NCI-H2107 treated with DMSO at 0.1 percent for 48 hours (cell line): ENCODE data around the gene ACY1.
A peak's percentile ranks its signal among the peaks of the same experiment; 100 is the strongest.

Experiments used
- DNase-seq: peaks from one replicate; lab custom pipeline; 2025; ENCODE audit not compliant: unreplicated experiment; lab: John Stamatoyannopoulos, UW

The ACY1 gene

DNA sequence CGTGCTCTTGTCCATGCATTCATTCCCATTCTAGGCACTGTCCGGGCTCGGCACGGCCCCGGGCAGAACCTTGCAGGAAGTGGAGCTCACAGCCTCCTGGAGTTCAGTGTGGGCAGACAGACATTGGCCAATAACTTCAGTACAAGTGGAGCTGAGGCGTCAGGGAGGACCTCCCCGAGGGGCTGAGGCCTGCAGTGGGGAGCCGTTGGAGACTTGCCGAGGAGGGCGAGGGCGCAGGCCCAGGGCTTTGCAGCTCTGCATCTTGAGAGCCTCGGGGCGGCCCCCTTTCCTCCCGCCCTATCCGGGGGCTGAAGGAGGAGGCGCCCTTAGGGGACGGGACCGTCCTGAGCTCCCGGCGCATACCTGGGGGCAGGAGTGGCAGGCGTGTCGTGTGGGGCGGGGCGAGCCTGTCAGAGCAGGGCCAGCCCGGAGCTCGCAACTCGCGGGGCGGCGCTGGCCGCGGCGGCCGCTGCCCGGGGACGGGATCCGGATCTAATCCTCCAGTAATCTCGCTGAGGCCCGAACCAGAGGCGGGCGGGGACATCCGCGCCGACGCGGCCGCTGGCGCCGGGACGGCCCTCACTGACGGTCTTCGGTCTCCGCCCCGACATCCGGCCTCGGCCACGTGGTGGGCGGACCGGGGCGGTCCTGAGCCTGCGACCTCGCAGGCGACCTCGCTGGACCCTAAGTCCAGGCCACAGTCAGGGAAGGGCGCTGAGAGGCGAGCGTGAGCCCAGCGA lies at the start of gene ACY1:
ACY1 (plus strand) TSS at position 698 of the 740 bp plus-strand sequence. CDS start 530 bp downstream, outside the sequence.
- DNase-seq = no peak

DNA sequence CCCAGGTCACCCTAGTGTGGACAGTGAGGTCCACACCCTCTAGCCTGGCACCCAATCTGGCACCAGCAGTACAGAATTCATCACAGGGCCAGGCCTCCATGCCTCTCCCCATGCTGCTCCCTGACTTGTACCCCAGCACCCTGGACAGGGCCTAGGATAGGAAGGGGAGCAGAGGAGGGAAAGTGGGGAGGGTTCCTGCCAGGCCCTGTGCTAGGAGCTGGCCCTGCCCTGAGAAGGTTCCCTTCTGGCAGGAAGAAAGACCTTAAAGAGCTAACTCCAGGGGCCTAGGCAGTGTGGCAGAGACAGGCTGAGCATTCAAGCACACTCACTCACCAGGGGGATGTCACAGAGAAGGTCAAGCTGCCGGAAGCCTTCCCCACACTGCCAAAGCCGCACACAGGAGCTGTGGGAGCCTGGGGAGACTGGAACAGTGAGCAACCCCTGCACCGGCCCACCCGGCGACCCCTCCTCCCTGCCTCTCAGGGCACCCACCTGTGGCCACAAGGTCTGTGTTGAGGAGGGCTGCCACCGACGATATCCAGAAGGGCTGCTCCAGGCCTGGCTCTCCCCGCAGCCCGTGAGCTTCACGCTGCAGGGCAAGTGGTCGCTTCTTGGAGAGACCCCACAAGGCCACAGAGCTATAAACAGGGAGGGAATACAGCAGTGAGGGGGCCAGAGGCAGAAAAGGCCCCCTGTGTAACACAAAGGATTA lies 49.0 kb upstream of the ACY1 start:
- no peak for DNase-seq

GRCh38 chr3:51934991-51935885 lies 48.1 kb upstream of the ACY1 start:
- DNase-seq = no peak

GRCh38 chr3:51935886-51936755 lies 47.2 kb upstream of the ACY1 start:
- no peak for DNase-seq

DNA sequence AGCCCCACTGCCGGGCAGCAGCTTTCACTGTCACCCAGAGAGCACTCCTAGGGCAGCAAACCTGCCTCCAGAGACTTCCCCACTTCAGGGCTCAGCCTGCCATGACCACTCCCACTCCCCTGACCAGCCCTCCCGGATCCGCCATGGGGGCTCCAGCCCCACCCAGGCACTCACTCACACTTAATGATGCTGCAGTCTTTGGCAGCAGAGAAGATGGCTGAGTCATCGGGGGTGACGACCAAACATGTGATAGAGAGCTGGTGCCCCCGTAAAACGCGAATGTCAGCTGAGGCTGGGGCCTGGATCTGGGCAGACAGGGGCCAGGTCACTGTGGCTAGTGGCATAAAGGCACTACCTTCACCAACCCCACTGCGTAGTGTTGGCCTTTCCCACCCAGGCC lies 46.3 kb upstream of the ACY1 start:
- DNase-seq = no peak

- no peak for DNase-seq
Measured at GRCh38 chr3:51937611-51938450, 45.5 kb upstream of the ACY1 start.

DNA sequence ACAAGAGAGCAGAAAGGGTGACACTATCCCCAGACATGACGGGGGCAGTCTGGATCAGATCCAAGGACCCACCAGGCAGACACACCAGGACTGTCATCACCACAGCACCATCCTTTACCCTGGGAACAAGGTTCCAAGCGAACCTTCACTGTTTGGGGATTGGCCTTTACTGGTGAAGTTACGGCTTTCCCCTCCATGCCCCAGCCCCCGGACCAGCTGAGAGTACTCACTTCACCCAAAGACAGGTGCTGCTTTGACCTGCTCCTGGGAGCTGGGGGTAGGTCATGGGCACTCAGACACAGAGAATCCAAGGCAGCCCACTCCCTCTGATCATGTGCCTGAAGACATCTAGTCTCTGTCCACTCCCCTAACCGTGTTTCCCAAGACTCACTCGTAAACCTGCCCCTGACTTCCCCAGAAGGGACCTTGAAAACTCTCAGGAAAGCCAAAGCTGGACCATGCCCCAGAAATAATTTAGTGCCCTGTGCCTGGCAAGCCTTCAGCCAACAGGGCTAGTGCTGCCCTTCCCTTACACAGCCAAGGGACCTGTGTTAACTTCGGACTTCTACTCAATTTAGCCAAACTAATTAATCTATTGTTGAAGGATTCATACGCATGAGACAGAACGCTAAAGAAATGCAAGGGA lies 44.4 kb upstream of the ACY1 start:
- DNase-seq = no peak

- DNase-seq = no peak
Measured at GRCh38 chr3:51940648-51941462, 42.5 kb upstream of the ACY1 start.

DNA sequence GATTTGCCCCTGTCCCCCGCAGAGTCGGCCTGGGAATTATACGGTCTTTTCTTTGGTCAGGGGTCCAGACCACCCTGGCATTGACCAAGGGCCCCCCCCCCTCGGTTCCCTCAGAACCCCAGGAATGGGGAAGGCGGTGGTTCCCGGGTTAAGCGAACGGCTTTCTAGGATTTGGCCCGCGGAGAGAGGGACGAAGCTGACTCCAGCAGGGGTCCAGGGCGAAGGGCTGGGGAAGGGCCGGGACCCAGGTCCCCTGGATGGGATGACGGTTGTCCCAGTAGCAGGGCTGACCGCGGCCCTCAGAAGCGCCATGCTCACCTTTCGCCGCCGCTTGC lies 41.9 kb upstream of the ACY1 start:
- no peak for DNase-seq

GRCh38 chr3:51941798-51942602 lies 41.3 kb upstream of the ACY1 start, which contains the start of the genes PARP3 and RRP9:
TSS of gene PARP3 (plus strand) at chr3:51942363. CDS start at chr3:51943356, 993 bp downstream.
TSS of gene RRP9 (minus strand) at chr3:51941904. CDS start at chr3:51941867, 37 bp downstream.
- peak; percentile 92 for DNase-seq

DNA sequence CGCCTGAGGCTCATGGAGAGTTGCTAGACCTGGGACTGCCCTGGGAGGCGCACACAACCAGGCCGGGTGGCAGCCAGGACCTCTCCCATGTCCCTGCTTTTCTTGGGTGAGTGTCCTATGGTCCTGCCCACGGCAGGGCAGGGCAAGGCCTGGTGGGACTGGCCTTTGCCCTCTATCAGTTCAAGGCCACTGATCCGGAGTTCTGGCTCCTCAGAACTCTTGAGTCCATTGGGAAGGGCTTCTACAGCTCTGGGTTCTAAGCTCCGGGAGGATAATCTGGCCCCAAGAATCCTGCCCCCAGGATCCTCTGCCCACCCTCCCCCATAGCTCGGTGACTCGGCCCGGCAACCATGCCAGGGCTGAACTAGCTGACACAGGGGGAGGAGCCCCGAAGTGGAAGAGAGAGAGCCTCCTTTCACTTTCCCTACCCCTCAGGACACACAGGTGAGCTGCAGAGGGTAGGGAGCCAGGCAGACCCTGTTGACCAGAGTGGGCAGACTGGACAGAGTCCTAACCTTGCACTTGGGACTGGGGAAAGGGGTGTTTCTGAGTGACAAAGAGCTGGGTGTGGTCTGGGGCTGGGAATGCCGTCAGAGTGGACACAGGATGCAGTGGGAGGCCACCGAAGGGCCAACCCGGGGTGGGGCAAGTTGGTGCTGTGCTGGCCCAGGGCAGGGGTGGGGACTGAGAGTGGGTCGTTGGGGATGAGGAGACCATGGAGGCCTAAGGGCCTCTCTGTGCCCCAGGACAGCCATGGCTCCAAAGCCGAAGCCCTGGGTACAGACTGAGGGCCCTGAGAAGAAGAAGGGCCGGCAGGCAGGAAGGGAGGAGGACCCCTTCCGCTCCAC lies 40.5 kb upstream of the ACY1 start:
- DNase-seq = no peak

- DNase-seq = no peak
Measured at GRCh38 chr3:51943451-51944391, 39.6 kb upstream of the ACY1 start.

DNA sequence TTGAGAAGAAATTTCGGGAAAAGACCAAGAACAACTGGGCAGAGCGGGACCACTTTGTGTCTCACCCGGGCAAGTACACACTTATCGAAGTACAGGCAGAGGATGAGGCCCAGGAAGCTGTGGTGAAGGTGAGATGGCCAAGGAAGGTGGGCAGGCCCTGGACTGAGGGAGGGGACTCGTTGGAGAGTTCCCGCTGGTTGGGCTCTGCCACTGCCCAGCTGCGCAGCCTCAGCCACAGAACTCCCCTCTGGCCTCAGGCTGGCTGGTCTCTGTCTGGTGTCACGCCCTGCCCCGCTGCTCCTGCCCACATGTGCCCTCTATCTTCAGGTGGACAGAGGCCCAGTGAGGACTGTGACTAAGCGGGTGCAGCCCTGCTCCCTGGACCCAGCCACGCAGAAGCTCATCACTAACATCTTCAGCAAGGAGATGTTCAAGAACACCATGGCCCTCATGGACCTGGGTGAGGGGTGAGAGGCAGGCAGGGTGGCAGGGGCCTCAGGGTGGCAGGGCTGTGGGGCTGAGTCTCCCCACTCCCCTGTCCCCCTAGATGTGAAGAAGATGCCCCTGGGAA lies 38.8 kb upstream of the ACY1 start:
- no peak for DNase-seq

DNA sequence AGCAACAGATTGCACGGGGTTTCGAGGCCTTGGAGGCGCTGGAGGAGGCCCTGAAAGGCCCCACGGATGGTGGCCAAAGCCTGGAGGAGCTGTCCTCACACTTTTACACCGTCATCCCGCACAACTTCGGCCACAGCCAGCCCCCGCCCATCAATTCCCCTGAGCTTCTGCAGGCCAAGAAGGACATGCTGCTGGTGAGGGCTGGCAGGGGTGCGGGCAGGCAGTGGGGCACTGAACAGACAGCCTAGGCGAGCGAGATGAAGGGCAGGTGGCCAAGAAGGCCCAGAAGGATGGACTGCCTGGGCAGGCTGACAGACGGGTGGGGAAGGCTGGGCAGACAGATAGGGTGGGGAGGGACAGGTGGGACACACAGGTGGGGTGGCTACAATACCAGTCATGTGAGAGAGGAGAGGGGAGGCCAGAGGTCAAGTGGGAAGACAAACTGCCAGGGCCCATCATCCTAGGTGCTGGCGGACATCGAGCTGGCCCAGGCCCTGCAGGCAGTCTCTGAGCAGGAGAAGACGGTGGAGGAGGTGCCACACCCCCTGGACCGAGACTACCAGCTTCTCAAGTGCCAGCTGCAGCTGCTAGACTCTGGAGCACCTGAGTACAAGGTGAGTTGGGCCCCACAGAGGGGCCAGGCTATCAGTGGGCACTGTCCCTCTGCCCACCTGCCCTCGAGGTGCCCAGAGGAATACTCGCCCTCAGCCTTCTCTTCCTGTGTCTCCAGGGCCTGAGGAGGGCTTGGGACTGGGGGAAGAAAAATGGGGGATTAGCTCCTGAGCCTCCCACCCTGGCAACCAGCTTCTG lies 38.1 kb upstream of the ACY1 start:
- no peak for DNase-seq
